ENCODE data around the gene PIGZ.

PIGZ gene

DNA sequence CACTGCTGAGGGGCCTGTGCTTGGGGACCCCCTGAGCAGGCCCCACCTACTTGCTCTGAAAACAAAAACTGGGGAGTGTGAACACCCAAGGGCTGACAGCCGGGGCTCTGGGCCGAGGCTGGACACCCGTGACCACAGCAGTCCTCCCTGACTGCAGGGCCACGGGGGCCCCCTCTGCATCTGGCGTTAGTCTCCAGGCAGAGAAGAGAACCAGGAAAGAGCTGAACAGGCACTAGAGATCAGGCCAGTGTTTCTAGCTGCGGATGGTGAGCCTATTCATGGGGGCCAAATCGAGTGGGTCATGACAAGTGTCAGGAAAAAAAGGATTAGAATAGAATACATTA is 43.9 kb upstream of the PIGZ start:
- TF ChIP-seq, protein P1, sequence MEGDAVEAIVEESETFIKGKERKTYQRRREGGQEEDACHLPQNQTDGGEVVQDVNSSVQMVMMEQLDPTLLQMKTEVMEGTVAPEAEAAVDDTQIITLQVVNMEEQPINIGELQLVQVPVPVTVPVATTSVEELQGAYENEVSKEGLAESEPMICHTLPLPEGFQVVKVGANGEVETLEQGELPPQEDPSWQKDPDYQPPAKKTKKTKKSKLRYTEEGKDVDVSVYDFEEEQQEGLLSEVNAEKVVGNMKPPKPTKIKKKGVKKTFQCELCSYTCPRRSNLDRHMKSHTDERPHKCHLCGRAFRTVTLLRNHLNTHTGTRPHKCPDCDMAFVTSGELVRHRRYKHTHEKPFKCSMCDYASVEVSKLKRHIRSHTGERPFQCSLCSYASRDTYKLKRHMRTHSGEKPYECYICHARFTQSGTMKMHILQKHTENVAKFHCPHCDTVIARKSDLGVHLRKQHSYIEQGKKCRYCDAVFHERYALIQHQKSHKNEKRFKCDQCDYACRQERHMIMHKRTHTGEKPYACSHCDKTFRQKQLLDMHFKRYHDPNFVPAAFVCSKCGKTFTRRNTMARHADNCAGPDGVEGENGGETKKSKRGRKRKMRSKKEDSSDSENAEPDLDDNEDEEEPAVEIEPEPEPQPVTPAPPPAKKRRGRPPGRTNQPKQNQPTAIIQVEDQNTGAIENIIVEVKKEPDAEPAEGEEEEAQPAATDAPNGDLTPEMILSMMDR (IDR thresholded peaks at IDR 0.05; ENCODE audit: low read depth, low read length): no peak
- no peak for DNase-seq (ENCODE audit: low read depth in 2 of 2)
- H3K4me3 ChIP-seq (replicated peaks in 1 of 2; ENCODE audit: low read depth in 2 of 2, low read length in 2 of 2): no peak overlapping the region

DNA sequence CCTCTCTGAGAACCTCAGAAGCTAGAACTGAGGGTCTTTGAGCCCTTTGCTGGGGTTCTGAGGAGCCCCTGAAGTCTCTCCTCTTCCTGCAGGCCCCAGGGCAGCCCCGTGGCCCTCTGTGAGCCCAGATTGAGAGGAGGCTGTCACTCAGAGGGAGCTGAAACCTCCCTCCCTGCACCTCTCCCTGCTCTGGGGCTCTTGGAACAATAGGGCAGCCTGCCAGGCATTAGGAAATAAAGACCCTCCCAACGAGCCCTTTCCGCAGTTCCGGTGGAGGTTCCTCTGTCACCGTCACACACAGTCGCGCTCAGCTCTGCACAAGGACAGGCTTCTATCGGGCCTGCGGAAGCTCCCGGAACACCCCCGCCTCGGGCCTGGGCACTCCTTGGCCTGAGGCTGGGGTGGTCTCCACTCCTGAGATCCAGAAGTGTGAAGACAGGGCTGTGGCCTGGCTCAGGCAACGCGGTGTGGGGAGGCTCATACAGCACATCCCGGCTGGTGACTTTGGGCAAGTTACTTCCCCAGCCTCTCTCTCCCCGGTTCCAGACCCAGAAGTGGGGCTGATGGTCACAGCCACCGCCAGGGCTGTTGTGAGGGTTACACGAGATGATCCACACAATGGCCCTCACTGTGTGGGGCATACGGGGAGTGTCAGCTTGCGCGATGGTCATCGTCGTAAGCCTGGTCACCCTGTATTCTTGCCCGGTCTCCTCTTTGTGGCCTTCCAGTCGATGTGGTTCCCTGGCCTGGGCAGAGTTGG is 43.3 kb upstream of the PIGZ start:
- no peak for DNase-seq (ENCODE audit: low read depth in 2 of 2)
- TF ChIP-seq, protein P1 (IDR thresholded peaks at IDR 0.05; ENCODE audit: low read depth, low read length): no peak

DNA sequence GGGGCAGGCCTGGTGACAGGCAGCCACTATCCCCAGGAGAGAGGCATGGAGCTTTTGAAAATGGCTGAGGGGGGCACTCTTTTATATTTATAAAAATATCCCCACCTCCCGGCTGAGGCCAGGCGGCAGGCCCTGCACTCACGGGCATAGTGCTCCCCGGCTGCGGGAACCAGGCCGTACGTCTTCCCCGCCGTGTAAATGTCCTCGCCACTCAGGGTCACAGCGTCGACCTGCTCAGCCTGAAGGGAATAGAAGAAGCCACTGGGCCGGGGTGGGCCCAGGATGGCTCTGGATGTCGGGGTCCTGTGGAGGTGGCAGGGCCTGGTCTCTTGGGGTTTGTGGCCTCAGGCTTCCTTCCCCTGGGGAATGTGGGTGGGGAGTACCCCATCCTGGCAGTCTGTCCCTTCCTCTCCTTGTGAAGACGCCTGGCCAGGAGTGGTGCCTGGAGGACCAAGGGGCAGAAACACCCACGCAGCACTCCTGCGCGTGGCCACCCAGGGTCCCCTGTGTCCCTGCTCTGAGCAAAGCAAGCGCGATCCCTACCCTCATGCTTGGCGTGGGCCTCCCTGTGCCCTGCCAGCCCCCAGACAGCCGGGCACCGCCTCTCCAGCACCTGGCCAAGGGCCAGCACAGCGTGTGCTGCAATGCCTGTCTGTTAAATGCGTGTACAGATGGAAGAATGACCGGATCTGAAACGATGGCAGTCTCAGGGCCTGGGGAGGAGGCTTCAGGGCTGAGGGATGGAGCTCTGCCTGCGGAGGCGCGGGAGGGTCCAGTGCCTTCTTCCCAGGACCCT is 42.1 kb upstream of the PIGZ start:
- H3K4me3 ChIP-seq (replicated peaks in 1 of 2; ENCODE audit: low read depth in 2 of 2, low read length in 2 of 2): no peak overlapping the region
- TF ChIP-seq, protein P1 (IDR thresholded peaks at IDR 0.05; ENCODE audit: low read depth, low read length): no peak
- no peak for DNase-seq (ENCODE audit: low read depth in 2 of 2)

More for the DNA sequence above, 43.3 kb upstream of the PIGZ start:
- no peak overlapping the region for H3K4me3 ChIP-seq (replicated peaks in 1 of 2; ENCODE audit: low read depth in 2 of 2, low read length in 2 of 2)

DNA sequence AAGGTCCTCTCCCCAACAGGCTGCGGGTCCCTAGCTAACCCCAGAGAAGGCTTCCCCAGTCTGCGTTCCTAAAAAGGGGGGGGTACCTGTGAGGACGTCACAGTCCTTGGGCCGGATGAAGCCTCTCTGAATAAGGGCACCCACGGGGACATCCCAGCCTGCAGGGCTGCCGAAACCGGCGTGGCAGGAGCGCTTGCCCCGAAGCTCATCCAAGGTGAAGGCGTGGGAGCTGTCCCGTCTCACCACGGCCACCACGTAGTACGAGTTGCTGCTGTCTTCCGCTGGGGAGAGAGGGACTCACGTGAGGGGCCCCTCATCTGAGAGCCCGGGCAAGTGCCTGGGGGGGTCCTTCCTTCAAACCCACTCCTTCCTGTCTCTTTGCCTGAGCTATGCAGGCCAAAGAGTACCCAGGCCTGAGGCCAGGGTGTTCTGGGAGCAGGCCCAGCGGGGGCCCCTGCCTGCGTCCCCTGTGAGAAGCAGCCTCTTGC is 40.9 kb upstream of the PIGZ start:
- TF ChIP-seq, protein P1 (IDR thresholded peaks at IDR 0.05; ENCODE audit: low read depth, low read length): no peak
- no peak for DNase-seq (ENCODE audit: low read depth in 2 of 2)
- H3K4me3 ChIP-seq (replicated peaks in 1 of 2; ENCODE audit: low read depth in 2 of 2, low read length in 2 of 2): no peak overlapping the region

DNA sequence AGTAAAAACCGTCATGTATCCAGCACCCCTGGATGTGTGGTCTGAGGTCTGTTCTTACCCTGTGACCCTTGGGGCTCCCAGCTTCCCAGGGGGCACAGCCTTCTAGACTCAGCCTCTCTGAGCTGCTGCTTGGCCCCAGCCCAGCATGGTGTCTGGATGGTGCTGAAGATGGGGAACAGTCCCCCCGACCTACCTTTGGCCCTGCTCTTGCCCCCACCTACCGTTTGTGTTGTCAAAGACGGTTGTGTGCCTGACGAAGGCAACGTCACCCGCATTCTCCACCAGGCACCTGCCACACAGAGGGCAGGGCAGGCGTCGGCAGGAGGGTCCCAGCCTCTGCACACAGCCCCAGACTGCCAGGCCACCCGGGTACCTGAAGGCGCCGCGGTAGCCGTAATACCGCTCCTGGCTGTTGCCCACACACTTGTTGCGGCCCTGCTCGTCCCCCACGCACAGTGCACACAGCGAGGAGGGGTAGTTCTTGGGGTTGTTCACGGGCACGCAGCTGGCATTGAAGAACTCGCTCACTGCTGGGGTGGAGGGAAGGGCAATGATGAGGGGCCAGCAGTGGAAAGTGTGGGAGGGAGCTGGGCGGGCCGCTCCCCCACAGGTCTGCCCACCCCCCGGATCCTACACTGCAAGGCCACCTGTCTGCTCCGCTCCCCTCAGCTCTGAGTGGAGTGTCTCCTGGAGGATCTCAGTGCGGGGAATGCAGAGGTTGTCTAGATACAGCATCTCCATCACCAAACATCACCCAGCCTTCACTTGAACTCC is 40.0 kb upstream of the PIGZ start:
- H3K4me3 ChIP-seq (replicated peaks in 1 of 2; ENCODE audit: low read depth in 2 of 2, low read length in 2 of 2): no peak overlapping the region
- TF ChIP-seq, protein P1 (IDR thresholded peaks at IDR 0.05; ENCODE audit: low read depth, low read length): no peak
- no peak for DNase-seq (ENCODE audit: low read depth in 2 of 2)

DNA sequence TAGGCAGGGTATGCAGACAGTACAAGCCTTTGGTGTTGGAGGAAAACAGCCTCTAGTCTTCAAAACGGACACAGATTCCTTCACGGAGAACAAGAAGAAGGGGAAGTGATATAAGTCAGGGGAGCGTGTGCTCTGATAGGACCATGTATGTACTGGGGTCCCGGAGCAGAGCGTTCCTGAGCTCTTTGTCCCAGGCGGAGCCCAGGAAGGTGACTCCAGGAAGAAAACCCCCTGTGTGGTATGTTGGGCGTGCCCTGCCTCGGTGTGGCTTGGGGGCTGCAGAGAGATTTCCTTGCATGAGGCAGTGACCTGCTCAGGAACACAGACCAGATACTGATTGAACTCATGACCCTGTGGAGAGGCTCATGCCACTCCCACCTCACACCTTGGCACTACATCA is 39.3 kb upstream of the PIGZ start:
- TF ChIP-seq, protein P1 (IDR thresholded peaks at IDR 0.05; ENCODE audit: low read depth, low read length): no peak

More for the DNA sequence above, 39.3 kb upstream of the PIGZ start:
- H3K4me3 ChIP-seq (replicated peaks in 1 of 2; ENCODE audit: low read depth in 2 of 2, low read length in 2 of 2): no peak overlapping the region
- DNase-seq (ENCODE audit: low read depth in 2 of 2): no peak
